HG02588 (cell line): ENCODE data around the gene TLN1.

Experiments
- ATAC-seq: cut with Tn5 transposase; IDR thresholded peaks from one replicate; pipeline ENCODE4 v1.9.1; 2021; ENCODE audit warnings: mild to moderate bottlenecking, moderate library complexity; ENCODE audit not compliant: unreplicated experiment

The TLN1 gene

DNA sequence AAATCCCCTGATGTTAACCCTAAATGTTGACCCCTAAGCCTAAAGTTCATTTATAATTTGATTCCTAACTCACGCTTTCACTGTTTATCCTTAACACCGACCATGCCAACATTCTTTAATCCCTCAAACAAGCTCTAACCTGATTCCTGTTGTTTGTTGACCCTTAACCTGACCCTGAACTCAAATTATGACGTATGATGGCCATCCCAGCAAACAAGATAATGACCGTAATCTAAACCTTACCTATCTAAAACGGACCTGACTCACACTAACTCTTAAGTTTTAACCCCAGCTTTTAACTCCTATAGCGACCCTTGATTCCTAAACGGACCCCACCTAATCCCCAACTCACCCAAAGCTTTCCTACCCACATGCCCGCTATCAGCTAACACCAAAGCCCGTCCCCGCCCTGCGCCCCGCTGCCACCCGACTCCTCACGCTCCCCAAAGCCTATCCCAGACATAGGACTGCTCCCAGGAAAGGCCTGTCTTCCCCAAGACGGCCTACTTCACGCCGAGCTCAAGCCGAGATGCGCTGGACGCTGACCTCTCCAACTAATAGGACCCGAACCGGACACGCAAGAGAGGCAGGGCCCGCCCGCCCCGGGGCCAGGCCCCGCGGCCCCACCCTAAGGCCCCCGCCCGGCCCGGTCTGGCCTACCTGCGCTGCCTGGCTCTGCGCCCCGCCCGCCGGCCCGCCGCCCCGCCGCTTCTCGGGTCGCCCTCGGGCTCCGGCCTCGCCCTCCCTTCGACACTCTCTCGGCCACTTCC lies 395 bp downstream of the TLN1 start:
- ATAC-seq, result no peak

GRCh38 chr9:35730486-35730854 lies 1.5 kb downstream of the TLN1 start:
- ATAC-seq, result no peak

GRCh38 chr9:35729700-35730485 lies 2.1 kb downstream of the TLN1 start:
- no peak for ATAC-seq

DNA sequence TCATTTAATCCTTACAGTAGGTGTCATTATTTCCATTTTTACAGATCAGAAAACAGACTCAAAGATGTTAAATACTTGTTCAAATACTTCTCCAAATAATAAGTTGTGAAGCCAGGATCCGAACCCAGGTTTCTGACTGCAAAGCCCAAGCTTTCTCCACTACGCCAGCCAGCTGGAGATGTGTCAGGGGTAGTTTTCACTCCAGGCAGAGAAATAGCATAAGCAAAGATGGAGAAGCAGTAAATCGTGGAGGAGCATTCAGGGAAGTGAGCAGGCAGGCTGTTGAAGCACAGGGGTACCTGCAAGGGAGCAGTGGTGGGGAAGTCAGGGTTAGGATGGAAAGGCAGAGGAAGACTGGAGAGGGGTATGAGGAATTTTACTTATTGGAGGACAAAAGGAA lies 2.9 kb downstream of the TLN1 start:
- ATAC-seq, result no peak

DNA sequence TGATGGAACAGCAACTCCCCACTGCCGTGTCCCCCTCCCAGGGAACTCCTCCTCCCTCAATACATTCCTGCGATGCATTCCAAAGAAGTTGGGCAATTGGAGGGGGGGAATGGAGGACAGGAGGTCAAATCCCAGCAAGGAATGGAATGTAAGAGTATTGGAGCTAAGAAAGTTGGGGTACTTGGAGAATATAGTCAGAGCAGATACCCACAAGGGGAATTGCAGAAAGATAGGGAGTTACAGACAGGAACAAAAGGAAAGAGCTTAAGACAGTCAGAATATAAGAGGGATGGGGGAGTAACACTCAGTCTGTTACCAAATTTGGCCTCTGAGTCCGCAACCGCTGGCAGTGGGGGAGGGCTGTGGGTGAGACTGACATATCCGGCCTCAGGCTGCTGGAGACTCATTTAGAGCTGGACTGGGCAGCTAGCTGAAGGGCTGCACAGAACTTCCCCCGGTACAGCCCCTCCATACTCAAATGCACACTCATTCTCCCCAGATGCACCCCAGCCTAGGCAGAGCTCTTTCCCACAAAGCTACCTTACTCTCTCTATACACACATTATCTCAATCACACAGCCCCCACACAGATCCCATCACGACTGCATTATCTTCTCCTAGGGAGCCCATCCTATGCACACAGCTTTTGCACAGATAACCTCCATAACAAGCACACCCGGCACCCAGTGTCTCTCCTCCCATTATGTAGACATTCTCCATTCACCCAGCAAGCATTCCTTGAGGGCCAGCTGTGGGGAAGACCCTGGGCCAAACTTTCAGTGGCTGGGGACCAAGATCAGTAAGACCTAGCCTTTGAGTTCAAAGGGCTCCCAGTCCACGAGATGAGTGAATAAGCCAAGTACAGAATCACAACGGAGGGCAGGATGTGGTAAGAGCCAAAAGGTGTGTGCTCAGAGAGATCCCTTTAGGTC lies 3.7 kb downstream of the TLN1 start:
- ATAC-seq, result no peak

GRCh38 chr9:35727676-35728040 lies 4.3 kb downstream of the TLN1 start:
- no peak for ATAC-seq

DNA sequence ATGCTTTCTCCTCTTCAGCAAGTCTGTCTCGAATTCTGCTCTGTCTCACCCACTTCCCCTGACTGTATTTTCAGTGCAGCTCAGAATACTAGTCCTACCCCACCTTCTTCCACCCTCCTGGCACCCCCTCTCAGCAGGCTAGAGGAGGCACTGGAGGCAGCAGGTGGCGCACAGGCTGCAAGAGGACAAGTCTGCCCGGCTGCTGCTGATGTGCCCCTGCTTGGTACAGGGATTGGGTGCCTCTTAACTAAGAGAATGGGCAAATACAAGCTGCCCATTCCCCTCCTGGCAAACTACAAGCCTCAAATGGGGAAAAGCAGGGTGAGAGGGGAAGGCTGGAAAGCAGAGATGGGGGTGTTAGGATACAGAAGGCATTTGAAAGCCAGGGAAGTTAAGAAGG lies 5.1 kb downstream of the TLN1 start:
- ATAC-seq, result no peak

- ATAC-seq, result no peak
Measured at GRCh38 chr9:35725362-35725761, 6.6 kb downstream of the TLN1 start.

DNA sequence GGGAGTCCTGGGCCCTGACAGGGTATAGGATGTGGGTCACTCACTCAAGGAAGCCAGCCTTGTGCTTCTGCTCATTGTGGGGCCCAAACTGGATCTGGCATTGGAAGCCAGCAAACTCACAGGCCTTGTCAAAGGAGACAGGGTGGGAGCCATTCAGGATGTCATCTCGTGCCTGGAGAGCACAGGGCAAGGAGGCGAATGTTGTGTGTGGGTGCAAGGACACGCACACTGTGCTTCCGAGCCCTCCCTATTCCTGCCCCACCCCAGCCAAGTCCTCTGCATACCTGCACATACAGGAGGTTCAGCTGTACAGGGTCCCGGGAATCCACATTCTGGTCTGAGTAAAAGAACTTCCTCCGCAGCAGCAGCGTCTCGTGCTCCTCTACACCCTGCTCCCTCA lies 8.1 kb downstream of the TLN1 start:
- ATAC-seq, result no peak

DNA sequence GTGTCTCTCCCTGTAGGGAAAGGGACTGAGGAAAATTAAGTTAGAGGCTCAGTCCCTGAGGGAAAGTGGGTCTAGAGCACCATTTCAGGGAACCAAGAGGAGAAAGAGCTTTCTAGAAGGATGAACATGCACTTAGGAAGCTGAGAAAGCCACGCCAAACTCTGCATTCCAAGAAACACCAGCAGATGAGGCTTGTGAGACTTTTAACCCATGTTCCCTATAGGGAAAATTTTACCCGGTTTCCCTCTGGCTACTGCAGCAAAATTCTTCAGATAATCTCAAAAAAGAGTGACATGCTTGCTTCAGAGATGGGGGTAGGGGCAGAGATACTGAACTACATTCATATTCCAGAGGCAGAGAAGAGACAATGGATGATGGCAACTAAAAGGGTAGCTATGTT lies 8.6 kb downstream of the TLN1 start:
- no peak for ATAC-seq

GRCh38 chr9:35719546-35719945 lies 12.4 kb downstream of the TLN1 start:
- no peak for ATAC-seq

GRCh38 chr9:35718721-35719511 lies 13.1 kb downstream of the TLN1 start:
- no peak for ATAC-seq

GRCh38 chr9:35717132-35717870 lies 14.7 kb downstream of the TLN1 start:
- ATAC-seq, result no peak

GRCh38 chr9:35716230-35716629 lies 15.8 kb downstream of the TLN1 start:
- ATAC-seq, result no peak

DNA sequence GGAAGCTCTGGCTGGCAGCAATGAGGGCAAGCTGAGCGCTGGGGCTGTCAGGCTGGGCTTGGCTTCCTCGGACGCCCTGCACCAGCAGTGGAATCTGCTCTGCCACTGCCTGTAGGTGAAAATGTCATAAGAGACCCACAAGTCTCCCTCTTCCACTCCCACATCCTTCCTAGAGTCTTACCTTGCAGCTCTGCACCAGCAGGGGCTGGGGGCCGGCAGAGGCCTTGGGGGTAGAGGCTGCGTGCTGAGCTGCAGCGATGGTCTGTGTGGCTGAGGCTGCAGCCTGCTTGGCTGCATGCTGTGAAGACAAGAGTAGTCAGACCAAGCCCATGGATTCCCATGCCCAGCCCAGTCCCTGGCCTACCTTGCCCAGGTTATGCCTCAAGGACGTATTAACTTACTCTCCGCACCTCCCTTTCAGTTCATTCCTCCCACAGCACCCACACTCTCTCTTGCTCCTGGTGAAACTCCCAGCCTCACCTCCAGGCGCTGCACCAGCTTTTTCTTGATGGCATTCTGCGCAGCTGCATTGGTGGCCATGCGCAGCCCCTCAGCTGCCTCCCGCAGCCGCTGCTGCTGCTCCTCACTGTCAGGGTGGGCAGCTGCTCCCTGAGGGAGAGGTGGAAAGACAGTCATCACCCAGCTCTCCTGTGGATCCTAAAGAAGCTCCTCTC lies 17.3 kb downstream of the TLN1 start:
- ATAC-seq, result no peak

- ATAC-seq, result no peak
Measured at GRCh38 chr9:35714123-35714522, 17.9 kb downstream of the TLN1 start.

DNA sequence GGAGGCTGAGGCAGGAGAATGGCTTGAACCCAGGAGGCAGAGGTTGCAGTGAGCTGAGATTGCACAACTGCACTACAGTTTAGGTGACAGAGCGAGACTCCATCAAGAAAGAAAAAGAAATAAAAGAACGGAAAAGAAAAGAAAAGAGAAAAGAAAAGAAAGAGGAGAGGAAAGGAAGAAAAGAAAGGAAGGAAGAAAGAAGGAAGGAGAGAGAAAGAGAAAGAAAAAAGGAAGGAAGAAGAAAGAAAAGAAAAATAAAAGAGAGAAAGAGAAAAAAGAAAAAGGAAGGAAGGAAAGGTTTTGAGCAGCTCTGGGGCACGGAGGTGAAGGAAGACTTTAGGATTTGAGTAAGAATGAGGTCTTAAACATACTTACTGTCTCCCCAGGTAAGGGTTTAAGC lies 18.4 kb downstream of the TLN1 start:
- no peak for ATAC-seq

DNA sequence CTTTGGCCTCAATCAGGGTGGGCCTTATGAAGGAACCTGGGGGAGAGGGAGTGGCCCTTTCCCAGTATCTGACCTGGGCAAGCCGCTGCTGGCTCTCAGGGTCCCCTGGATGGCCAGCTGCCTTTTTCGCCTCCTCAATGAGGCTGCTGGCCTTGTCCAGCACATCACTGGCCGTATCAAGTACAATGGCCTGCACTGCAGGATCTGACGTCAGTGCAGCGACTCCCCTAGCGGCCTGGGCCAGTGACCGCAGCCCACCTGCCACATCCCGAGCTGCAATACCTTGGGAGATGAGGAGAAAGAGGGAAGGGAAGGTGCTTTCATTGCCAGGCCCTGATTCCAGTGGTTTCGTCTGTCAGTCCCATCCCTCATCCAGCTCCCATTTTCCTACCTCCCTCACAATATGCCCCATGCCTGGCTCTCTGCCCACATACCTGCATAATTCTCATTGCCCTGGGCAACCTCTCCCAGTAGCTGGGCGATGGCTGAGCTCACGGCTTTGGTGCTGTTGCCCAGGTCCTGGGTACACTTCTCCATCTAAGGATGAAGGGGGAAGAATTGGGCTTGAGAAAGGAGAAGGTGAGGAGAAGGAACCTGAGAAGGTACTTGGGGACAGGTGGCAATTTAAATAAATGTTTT lies 19.1 kb downstream of the TLN1 start:
- no peak for ATAC-seq
